HCT116 (cell line): Measurements from ENCODE around the gene SKIC8. TPM values are rescaled to one million over a fixed set of nuclear protein-coding genes. Genes with fewer than 3 reads are reported as not detected.

Experiments
- ATAC-seq: fragments of 200-7000 bp; cut with Tn5 transposase; 2 replicates; pipeline ENCODE4 v1.9.1; 2020; ENCODE audit warnings: mild to moderate bottlenecking, moderate library complexity
- BruUV-seq: library from RNA; stranded (reverse); fragments of 400-500 nt; replicated peaks from 2 replicates; lab custom pipeline; 2021; lab: Mats Ljungman, UMichigan
- CTCF ChIA-PET: fragments of 300-600 bp; sonication (Branson Sonifier 250); formaldehyde crosslinking; loops from one replicate; lab custom pipeline; 2021; ENCODE audit warnings: antibody characterized with exemption; lab: Charles Lee
- POLR2A ChIA-PET: fragments of 300-600, 350-600 bp; sonication (Branson Sonifier 250); formaldehyde crosslinking; loops from one replicate; lab custom pipeline; 2021; ENCODE audit warnings: antibody characterized with exemption; lab: Charles Lee
- RAD21 ChIA-PET, 2 experiments: fragments of 300-600 bp; sonication (Branson Sonifier 250); formaldehyde crosslinking; loops; one replicate each; lab custom pipeline; 2023; ENCODE audit warnings: low total read pairs in 2 of 2; ENCODE audit not compliant: uncharacterized antibody in 2 of 2, unreplicated experiment in 2 of 2, low non-redundant PET in 1 of 2; lab: Charles Lee
- DNase-seq: peaks from one replicate; pipeline ENCODE4 v3.0.0-alpha.2; 2010; ENCODE audit warnings: low read depth, low spot score
- H2AFZ ChIP-seq: fragments of 200-600 bp; shearing (Covaris generic), sonication (generic); 2 replicates; pipeline ENCODE4 v1.6.1; 2017; ENCODE audit warnings: low read depth, mixed run types, mixed read lengths, antibody characterized with exemption, low read length; ENCODE audit not compliant: poor library complexity, severe bottlenecking
- H3K27ac ChIP-seq: 2 replicates; pipeline ENCODE4 v1.5.1; 2012; ENCODE audit warnings: low read depth, low read length
- H3K27me3 ChIP-seq: fragments of 200-600 bp; sonication (generic); 2 replicates; pipeline ENCODE4 v1.6.1; 2016; ENCODE audit warnings: mixed run types, low read length, mixed read lengths; ENCODE audit not compliant: insufficient read depth
- H3K36me3 ChIP-seq, 2 experiments: fragments of 200-500 bp in 1 of 2; fragments of 200-600 bp in 1 of 2; sonication (Bioruptor generic) in 1 of 2; sonication (generic) in 1 of 2; 2 replicates each; pipeline versions ENCODE4 v1.5.1 to v1.6.1; 2014 to 2016; ENCODE audit warnings: low read length in 2 of 2, inconsistent platforms in 1 of 2, mixed read lengths in 1 of 2, mixed run types in 1 of 2; ENCODE audit not compliant: insufficient read depth in 2 of 2, control insufficient read depth in 1 of 2
- H3K4me1 ChIP-seq, 2 experiments: fragments of 200-600 bp in 1 of 2; sonication (generic) in 1 of 2; 2 replicates each; pipeline versions ENCODE4 v1.5.1 to v1.6.1; 2012 to 2017; ENCODE audit warnings: low read length in 2 of 2, inconsistent platforms in 1 of 2, mild to moderate bottlenecking in 1 of 2, mixed read lengths in 1 of 2, mixed run types in 1 of 2, moderate library complexity in 1 of 2; ENCODE audit not compliant: insufficient read depth in 2 of 2, control insufficient read depth in 1 of 2
- H3K4me2 ChIP-seq: fragments of 200-600 bp; sonication (generic); 2 replicates; pipeline ENCODE4 v1.6.1; 2017; ENCODE audit warnings: mixed run types, low read length, mixed read lengths
- H3K4me3 ChIP-seq, 2 experiments: fragments of 200-600 bp in 1 of 2; sonication (generic) in 1 of 2; replicated peaks in 1 of 2; 2 replicates each; pipeline ENCODE4 v1.5.1; 2011 to 2016; ENCODE audit warnings: low read length in 2 of 2, control low read depth in 1 of 2, low read depth in 1 of 2, mild to moderate bottlenecking in 1 of 2, mixed read lengths in 1 of 2, mixed run types in 1 of 2
- H3K79me2 ChIP-seq: fragments of 200-600 bp; sonication (generic); 2 replicates; pipeline ENCODE4 v1.6.1; 2017; ENCODE audit warnings: mild to moderate bottlenecking, mixed run types, low read length, moderate library complexity, mixed read lengths; ENCODE audit not compliant: insufficient read depth
- H3K9ac ChIP-seq: fragments of 200-600 bp; sonication (generic); 2 replicates; pipeline ENCODE4 v1.6.1; 2016; ENCODE audit warnings: low read length, mixed read lengths
- H3K9me2 ChIP-seq: fragments of 200-600 bp; sonication (generic), shearing (Covaris generic); 2 replicates; pipeline ENCODE4 v1.6.1; 2017; ENCODE audit warnings: mixed run types, mild to moderate bottlenecking, moderate library complexity; ENCODE audit not compliant: insufficient read depth
- H3K9me3 ChIP-seq, 2 experiments: fragments of 200-500 bp in 1 of 2; fragments of 200-600 bp in 1 of 2; sonication (Bioruptor generic) in 1 of 2; sonication (generic) in 1 of 2; 2 replicates each; pipeline ENCODE4 v1.6.1; 2014 to 2017; ENCODE audit warnings: low read length in 2 of 2, mixed read lengths in 2 of 2, inconsistent platforms in 1 of 2, low read depth in 1 of 2, mild to moderate bottlenecking in 1 of 2, mixed run types in 1 of 2, moderate library complexity in 1 of 2; ENCODE audit not compliant: control insufficient read depth in 1 of 2, insufficient read depth in 1 of 2
- H4K20me1 ChIP-seq: fragments of 200-600 bp; sonication (generic), shearing (Covaris generic); 2 replicates; pipeline ENCODE4 v1.6.1; 2017; ENCODE audit warnings: mixed run types, mild to moderate bottlenecking, moderate library complexity; ENCODE audit not compliant: insufficient read depth
- CEBPB ChIP-seq: IDR thresholded peaks from 2 replicates; pipeline ENCODE4 v1.6.1; 2012; ENCODE audit warnings: low read depth
- CTCF ChIP-seq, 3 experiments: fragments of 200-600 bp in 1 of 3; sonication (generic) in 1 of 3; IDR thresholded peaks in 2 of 3; conservative IDR thresholded peaks in 1 of 3; 2 replicates each; pipeline ENCODE4 v1.5.1; 2012 to 2017; ENCODE audit warnings: low read depth in 2 of 3, low read length in 2 of 3, antibody characterized with exemption in 1 of 3, borderline replicate concordance in 1 of 3, control low read depth in 1 of 3, mild to moderate bottlenecking in 1 of 3, mixed read lengths in 1 of 3, mixed run types in 1 of 3, moderate library complexity in 1 of 3; ENCODE audit not compliant: insufficient read depth in 1 of 3
- ELF1 ChIP-seq: IDR thresholded peaks from 2 replicates; pipeline ENCODE4 v1.6.1; 2012; ENCODE audit warnings: low read depth, borderline replicate concordance
- EZH2phosphoT487 ChIP-seq: fragments of 200-600 bp; IDR thresholded peaks from 2 replicates; pipeline ENCODE4 v1.6.1; 2018; ENCODE audit warnings: antibody characterized with exemption, borderline replicate concordance
- RAD21 ChIP-seq: IDR thresholded peaks from 2 replicates; pipeline ENCODE4 v1.6.1; 2012; ENCODE audit warnings: low read depth, mild to moderate bottlenecking
- SP1 ChIP-seq: IDR thresholded peaks from 2 replicates; pipeline ENCODE4 v1.6.1; 2012; ENCODE audit warnings: low read depth
- YY1 ChIP-seq: IDR thresholded peaks from 2 replicates; pipeline ENCODE4 v1.6.1; 2011; ENCODE audit warnings: low read length, low read depth, moderate library complexity, mild to moderate bottlenecking; ENCODE audit not compliant: insufficient replicate concordance; ENCODE audit errors: extremely low read depth
- intact Hi-C: fragments of 100-400 bp; cut with micrococcal nuclease; formaldehyde crosslinking; loops from 2 replicates; pipeline ENCODE4 v1.10.0; 2022
- total RNA-seq: library from RNA; stranded (reverse); gene quantifications from one replicate; pipeline ENCODE4 v1.2.1, GENCODE V29; 2021; ENCODE audit not compliant: unreplicated experiment

SKIC8 gene
- total RNA-seq, 1 experiment from 2014 or later = 57.1 TPM

GRCh38 chr15:78241017-78241416, 58.4 kb downstream of the SKIC8 start:
- H3K9me3 ChIP-seq = no peaks in the 10 kb centered on the region
- peak overlapping the region; percentile 96 for H2AFZ ChIP-seq
- H3K4me3 ChIP-seq = no peak overlapping the region
- H3K79me2 ChIP-seq = no peaks in the 10 kb centered on the region
- POLR2A ChIA-PET = interaction anchor here (1.0 kb wide), 1 partner anchor 110 kb away, joined by 4 read pairs; the partner anchor contains the start of gene CIB2
- H3K9ac ChIP-seq = no peak overlapping the region
- peak; percentile 97 for TF ChIP-seq RAD21
- no peak for TF ChIP-seq YY1
- TF ChIP-seq CTCF (IDR thresholded peaks at IDR 0.05 in 2 of 3, conservative IDR thresholded peaks at IDR 0.05 in 1 of 3; ENCODE audit: borderline replicate concordance in 1 of 3, insufficient read depth in 1 of 3, low read depth in 2 of 3, low read length in 2 of 3) = peak; percentile 90 to 93 (median 92)
- peak overlapping the region; percentile 54 for H3K4me2 ChIP-seq
- DNase-seq (peak; percentile 63), ATAC-seq (peak; percentile 99)
- RAD21 ChIA-PET = interaction anchor here (0.9 to 1.5 kb wide), 3 partner anchors 63 to 129 kb away, joined by 3 to 7 read pairs (median 5); no protein-coding TSS in a partner anchor
- H3K9me2 ChIP-seq = no peaks in the 10 kb centered on the region
- peaks cover 2 to 4% of the 10 kb centered on the region in 2 experiments; a peak in 2 of 4 replicates for H3K4me1 ChIP-seq
- CTCF ChIA-PET = interaction anchor here (0.6 to 3.4 kb wide), 14 partner anchors 17 to 330 kb away, joined by 3 to 39 read pairs (median 6); no protein-coding TSS in a partner anchor
- no peaks in the 10 kb centered on the region for H3K36me3 ChIP-seq
- BruUV-seq = no TSS peak
- no peak overlapping the region for H3K27ac ChIP-seq
- H3K27me3 ChIP-seq = no peaks in the 10 kb centered on the region
- H4K20me1 ChIP-seq = no peaks in the 10 kb centered on the region
- intact Hi-C loops = loop anchor here (1.0 kb wide), 6 partner anchors 46 to 282 kb away; partner anchors contain the start of gene CIB2

GRCh38 chr15:78239811-78240210, 59.6 kb downstream of the SKIC8 start:
- CTCF ChIA-PET = interaction anchor here (0.6 to 3.4 kb wide), 11 partner anchors 22 to 281 kb away, joined by 3 to 39 read pairs (median 8); partner anchors contain the start of gene CIB2
- DNase-seq (no peak), ATAC-seq (no peak)
- no TSS peak for BruUV-seq
- no peak overlapping the region for H3K27ac ChIP-seq
- H3K4me3 ChIP-seq = no peak overlapping the region
- POLR2A ChIA-PET = no interaction called here
- RAD21 ChIA-PET = interaction anchor here in 1 of 2 experiments (0.6 to 1.5 kb wide), 3 partner anchors 62 to 280 kb away, joined by 3 to 4 read pairs (median 3); no protein-coding TSS in a partner anchor
- no peaks in the 10 kb centered on the region for H3K9me2 ChIP-seq
- H3K9me3 ChIP-seq = no peaks in the 10 kb centered on the region
- H2AFZ ChIP-seq = no peak overlapping the region
- TF ChIP-seq SP1 (no peak), EZH2phosphoT487 (no peak), CTCF (IDR thresholded peaks at IDR 0.05 in 2 of 3, conservative IDR thresholded peaks at IDR 0.05 in 1 of 3; ENCODE audit: borderline replicate concordance in 1 of 3, insufficient read depth in 1 of 3, low read depth in 2 of 3, low read length in 2 of 3) (no peak), ELF1 (no peak), CEBPB (no peak)
- H4K20me1 ChIP-seq = no peaks in the 10 kb centered on the region
- H3K36me3 ChIP-seq = no peaks in the 10 kb centered on the region
- intact Hi-C loops = no loop called here
- peaks cover 2 to 4% of the 10 kb centered on the region in 2 experiments; a peak in 2 of 4 replicates for H3K4me1 ChIP-seq
- H3K79me2 ChIP-seq = no peaks in the 10 kb centered on the region
- H3K9ac ChIP-seq = no peak overlapping the region
- H3K4me2 ChIP-seq = no peak overlapping the region
- H3K27me3 ChIP-seq = no peaks in the 10 kb centered on the region
